OCI-LY7 (cell line): ENCODE data around the gene TAS1R2. TPM values are rescaled to one million over a fixed set of nuclear protein-coding genes. Genes with fewer than 3 reads are reported as not detected.

ENCODE experiments used
- BruUV-seq: library from RNA; stranded (reverse); fragments of 400-500 nt; replicated peaks from 2 replicates; lab custom pipeline; 2021; lab: Mats Ljungman, UMichigan
- CTCF ChIA-PET: fragments of 300-600 bp; sonication (Branson Sonifier 250); formaldehyde crosslinking; loops from one replicate; lab custom pipeline; 2022; ENCODE audit warnings: antibody characterized with exemption; ENCODE audit not compliant: unreplicated experiment; lab: Charles Lee
- POLR2A ChIA-PET: fragments of 300-600 bp; sonication (Branson Sonifier 250); formaldehyde crosslinking; loops from one replicate; lab custom pipeline; 2022; ENCODE audit warnings: antibody characterized with exemption; lab: Charles Lee
- DNase-seq: peaks from one replicate; pipeline ENCODE4 v3.0.0-alpha.2; 2015; ENCODE audit warnings: low spot score
- H2AFZ ChIP-seq: fragments of 200-600 bp; sonication (generic), shearing (Covaris generic); 2 replicates; pipeline ENCODE4 v1.6.1; 2014; ENCODE audit warnings: mild to moderate bottlenecking, antibody characterized with exemption, low read length, moderate library complexity
- H3K27ac ChIP-seq: fragments of 200-600 bp; sonication (generic); 2 replicates; pipeline ENCODE4 v1.5.1; 2014; ENCODE audit warnings: mixed run types, low read depth, mild to moderate bottlenecking, moderate library complexity, low read length, inconsistent platforms; ENCODE audit not compliant: poor library complexity, severe bottlenecking
- H3K36me3 ChIP-seq: fragments of 200-600 bp; sonication (generic); 2 replicates; pipeline ENCODE4 v1.6.1; 2014; ENCODE audit warnings: mild to moderate bottlenecking, antibody characterized with exemption, low read length, moderate library complexity, mixed read lengths; ENCODE audit not compliant: insufficient read depth
- H3K4me1 ChIP-seq: fragments of 200-600 bp; sonication (generic); 2 replicates; pipeline ENCODE4 v1.5.1; 2014; ENCODE audit warnings: mild to moderate bottlenecking, low read length; ENCODE audit not compliant: insufficient read depth, poor library complexity, severe bottlenecking
- H3K4me2 ChIP-seq: fragments of 200-600 bp; sonication (generic); 2 replicates; pipeline ENCODE4 v1.6.1; 2014; ENCODE audit warnings: mild to moderate bottlenecking, low read length
- H3K4me3 ChIP-seq: fragments of 200-600 bp; sonication (generic); 2 replicates; pipeline ENCODE4 v1.5.1; 2014; ENCODE audit warnings: mild to moderate bottlenecking, low read depth, low read length; ENCODE audit not compliant: poor library complexity, severe bottlenecking
- H3K79me2 ChIP-seq: fragments of 200-600 bp; sonication (generic); 2 replicates; pipeline ENCODE4 v1.6.1; 2016; ENCODE audit warnings: low read depth, mild to moderate bottlenecking, low read length, moderate library complexity, mixed read lengths; ENCODE audit not compliant: insufficient read depth
- H3K9me2 ChIP-seq: fragments of 200-600 bp; sonication (generic); 2 replicates; pipeline ENCODE4 v1.6.1; 2016; ENCODE audit warnings: mild to moderate bottlenecking, low read length, mixed read lengths; ENCODE audit not compliant: insufficient read depth
- H3K9me3 ChIP-seq: fragments of 200-600 bp; sonication (generic); 2 replicates; pipeline ENCODE4 v1.6.1; 2014; ENCODE audit warnings: mild to moderate bottlenecking, mixed run types, low read length, mixed read lengths
- H4K20me1 ChIP-seq: fragments of 200-600 bp; sonication (generic); 2 replicates; pipeline ENCODE4 v1.6.1; 2014; ENCODE audit warnings: mild to moderate bottlenecking, antibody characterized with exemption, low read length, moderate library complexity, mixed read lengths; ENCODE audit not compliant: insufficient read depth
- EZH2phosphoT487 ChIP-seq: fragments of 200-600 bp; sonication (generic); IDR thresholded peaks from 2 replicates; pipeline ENCODE4 v1.6.1; 2018; ENCODE audit warnings: low read depth, borderline replicate concordance, mild to moderate bottlenecking, mixed run types, antibody characterized with exemption, low read length, moderate library complexity, mixed read lengths
- intact Hi-C: fragments of 100-400 bp; cut with micrococcal nuclease; formaldehyde crosslinking; loops from one replicate; pipeline ENCODE4 v1.10.0; 2022; ENCODE audit not compliant: unreplicated experiment
- total RNA-seq, 2 experiments: library from RNA; depleted of rRNA in 1 of 2; stranded (reverse); fragments of >200 nt in 1 of 2; shearing (Covaris generic) in 1 of 2; gene quantifications; 2 replicates each; pipeline ENCODE4 v1.2.3, GENCODE V29; 2014 to 2022
- TF ChIP-seq, protein P1 (sequence below): fragments of 200-600 bp; sonication (generic); conservative IDR thresholded peaks from 2 replicates; pipeline ENCODE4 v1.5.1; 2014; ENCODE audit warnings: mild to moderate bottlenecking, antibody characterized with exemption, low read length, moderate library complexity, mixed read lengths

TAS1R2 gene
- total RNA-seq, 2 experiments from 2014 or later: not detected

DNA sequence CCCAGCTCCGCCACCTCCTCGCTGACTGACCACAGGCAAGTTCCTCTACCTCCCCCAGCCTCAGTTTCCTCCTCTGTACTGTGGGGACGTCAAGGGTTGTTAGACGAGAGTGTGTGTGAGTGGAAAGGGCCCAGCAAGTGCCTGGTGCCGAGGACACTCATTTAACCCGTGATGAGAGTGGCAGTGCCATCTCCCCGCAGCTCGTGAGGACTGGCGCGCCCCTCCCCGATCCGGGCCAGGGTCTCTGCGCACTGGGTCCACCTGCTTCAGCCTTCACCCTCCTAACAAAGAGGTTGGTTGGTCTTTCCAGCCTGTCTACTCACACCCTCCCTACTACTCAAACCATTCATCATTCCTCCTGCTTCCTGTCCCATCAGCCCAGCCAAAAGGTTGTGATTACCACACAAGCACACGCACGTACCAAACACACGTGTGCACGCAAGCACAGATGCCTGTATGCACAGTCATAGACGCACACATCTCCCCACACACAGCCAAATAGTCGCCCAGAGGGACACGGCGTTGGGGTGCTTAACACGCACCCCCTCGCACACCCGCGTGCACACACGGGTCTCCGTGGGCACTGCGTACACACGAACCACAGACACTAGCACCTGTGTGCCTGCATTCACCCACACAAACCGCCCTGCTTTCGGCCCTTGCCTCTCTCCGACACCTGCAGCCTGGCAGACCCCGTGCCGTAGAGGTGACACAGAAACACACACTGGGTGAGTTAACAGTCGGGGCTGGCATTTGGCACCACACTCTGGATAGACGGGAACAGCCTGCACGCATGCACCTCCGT is 39.3 kb downstream of the TAS1R2 start:
- no peaks in the 10 kb centered on the region for H3K9me2 ChIP-seq
- no peak overlapping the region for H2AFZ ChIP-seq
- H3K36me3 ChIP-seq: no peaks in the 10 kb centered on the region
- ChIA-PET POLR2A (no interaction called here), CTCF (no interaction called here)
- no peak overlapping the region for H3K27ac ChIP-seq
- intact Hi-C loops: loop anchor here (1.0 kb wide), 1 partner anchor 223 kb away; no protein-coding TSS in a partner anchor
- TF ChIP-seq, protein P1, sequence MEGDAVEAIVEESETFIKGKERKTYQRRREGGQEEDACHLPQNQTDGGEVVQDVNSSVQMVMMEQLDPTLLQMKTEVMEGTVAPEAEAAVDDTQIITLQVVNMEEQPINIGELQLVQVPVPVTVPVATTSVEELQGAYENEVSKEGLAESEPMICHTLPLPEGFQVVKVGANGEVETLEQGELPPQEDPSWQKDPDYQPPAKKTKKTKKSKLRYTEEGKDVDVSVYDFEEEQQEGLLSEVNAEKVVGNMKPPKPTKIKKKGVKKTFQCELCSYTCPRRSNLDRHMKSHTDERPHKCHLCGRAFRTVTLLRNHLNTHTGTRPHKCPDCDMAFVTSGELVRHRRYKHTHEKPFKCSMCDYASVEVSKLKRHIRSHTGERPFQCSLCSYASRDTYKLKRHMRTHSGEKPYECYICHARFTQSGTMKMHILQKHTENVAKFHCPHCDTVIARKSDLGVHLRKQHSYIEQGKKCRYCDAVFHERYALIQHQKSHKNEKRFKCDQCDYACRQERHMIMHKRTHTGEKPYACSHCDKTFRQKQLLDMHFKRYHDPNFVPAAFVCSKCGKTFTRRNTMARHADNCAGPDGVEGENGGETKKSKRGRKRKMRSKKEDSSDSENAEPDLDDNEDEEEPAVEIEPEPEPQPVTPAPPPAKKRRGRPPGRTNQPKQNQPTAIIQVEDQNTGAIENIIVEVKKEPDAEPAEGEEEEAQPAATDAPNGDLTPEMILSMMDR: no peak
- no peak for TF ChIP-seq EZH2phosphoT487
- H3K4me2 ChIP-seq: no peak overlapping the region
- no peak overlapping the region for H3K4me3 ChIP-seq
- no peaks in the 10 kb centered on the region for H4K20me1 ChIP-seq
- no peak for DNase-seq
- no peaks in the 10 kb centered on the region for H3K4me1 ChIP-seq
- no TSS peak for BruUV-seq
- H3K9me3 ChIP-seq: no peaks in the 10 kb centered on the region
- H3K79me2 ChIP-seq: no peaks in the 10 kb centered on the region

DNA sequence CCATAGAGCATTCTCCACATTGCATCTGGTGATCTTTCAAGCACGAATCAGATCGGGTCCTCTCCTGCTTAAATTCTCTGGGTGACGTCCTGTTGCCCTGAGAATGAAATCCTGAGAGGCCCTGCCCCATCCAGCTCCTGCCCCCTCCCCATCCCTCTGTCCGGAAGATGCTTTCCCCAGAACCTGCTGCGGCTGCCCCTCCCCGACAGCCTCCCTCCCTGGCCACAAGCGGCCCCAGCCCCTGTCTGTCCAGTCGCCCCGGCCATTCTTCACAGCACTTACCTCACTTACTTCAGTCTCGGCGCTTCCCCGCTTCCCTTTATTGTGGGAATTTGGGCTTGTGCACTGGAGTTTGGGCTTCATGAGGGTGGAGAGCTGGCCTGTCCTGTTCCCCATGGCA is 40.3 kb downstream of the TAS1R2 start:
- Histone ChIP-seq H3K4me3 (no peak overlapping the region), H3K4me1 (no peaks in the 10 kb centered on the region), H2AFZ (no peak overlapping the region), H3K9me3 (no peaks in the 10 kb centered on the region), H4K20me1 (no peaks in the 10 kb centered on the region), H3K79me2 (no peaks in the 10 kb centered on the region), H3K4me2 (no peak overlapping the region), H3K27ac (no peak overlapping the region), H3K9me2 (no peaks in the 10 kb centered on the region), H3K36me3 (no peaks in the 10 kb centered on the region)
- intact Hi-C loops: no loop called here
- CTCF ChIA-PET: interaction anchor here (0.5 kb wide), 1 partner anchor 220 kb away, joined by 3 read pairs; no protein-coding TSS in a partner anchor
- BruUV-seq: no TSS peak
- no peak for DNase-seq
- no peak for TF ChIP-seq EZH2phosphoT487
- POLR2A ChIA-PET: no interaction called here

DNA sequence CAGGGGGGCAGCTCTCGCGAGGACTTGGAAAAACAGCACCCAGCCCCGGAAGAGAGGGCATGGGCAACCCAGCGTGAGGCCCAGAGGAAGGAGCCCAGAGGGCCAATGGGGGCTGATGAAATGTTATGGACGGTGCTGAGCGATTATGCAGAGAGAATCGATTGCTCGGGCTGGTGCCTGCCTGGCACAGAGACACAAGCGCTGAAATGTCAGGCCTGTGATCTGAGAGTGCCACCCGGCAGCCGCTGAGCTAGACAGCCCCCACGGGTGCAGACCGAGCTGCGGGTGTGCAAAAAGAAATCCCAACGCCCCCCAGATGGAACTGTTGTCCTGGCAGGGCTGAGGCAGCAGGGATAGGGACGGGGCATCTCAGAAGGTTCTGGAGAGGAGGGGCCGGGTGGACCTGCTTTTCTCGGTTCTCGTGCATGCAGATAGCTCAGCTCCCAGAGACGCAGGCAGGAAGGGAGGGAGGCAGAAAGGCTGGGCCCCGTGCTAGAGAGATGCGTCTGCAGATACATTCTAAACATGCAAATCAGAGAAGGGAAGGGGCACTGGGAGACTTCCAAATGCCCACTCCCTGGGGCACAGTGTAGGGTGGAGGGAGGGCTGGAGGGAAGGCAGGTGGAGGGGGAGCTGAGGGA is 41.5 kb downstream of the TAS1R2 start:
- BruUV-seq: no TSS peak
- intact Hi-C loops: no loop called here
- Histone ChIP-seq H3K9me2 (no peaks in the 10 kb centered on the region), H3K36me3 (no peaks in the 10 kb centered on the region), H3K4me2 (no peak overlapping the region), H3K9me3 (no peaks in the 10 kb centered on the region), H3K4me3 (no peak overlapping the region), H3K27ac (no peak overlapping the region), H2AFZ (no peak overlapping the region), H3K79me2 (no peaks in the 10 kb centered on the region), H4K20me1 (no peaks in the 10 kb centered on the region), H3K4me1 (no peaks in the 10 kb centered on the region)
- no peak for DNase-seq
- CTCF ChIA-PET: no interaction called here
- TF ChIP-seq EZH2phosphoT487: no peak
- TF ChIP-seq, protein P1: no peak
- POLR2A ChIA-PET: no interaction called here
